OCI-LY7 (cell line): ENCODE measurements around the gene SIGLEC10. TPM values are rescaled to one million over a fixed set of nuclear protein-coding genes. Genes with fewer than 3 reads are reported as not detected.

ENCODE experiments used
- BruUV-seq: library from RNA; stranded (reverse); fragments of 400-500 nt; replicated peaks from 2 replicates; lab custom pipeline; 2021; lab: Mats Ljungman, UMichigan
- CTCF ChIA-PET: fragments of 300-600 bp; sonication (Branson Sonifier 250); formaldehyde crosslinking; loops from one replicate; lab custom pipeline; 2022; ENCODE audit warnings: antibody characterized with exemption; ENCODE audit not compliant: unreplicated experiment; lab: Charles Lee
- POLR2A ChIA-PET: fragments of 300-600 bp; sonication (Branson Sonifier 250); formaldehyde crosslinking; loops from one replicate; lab custom pipeline; 2022; ENCODE audit warnings: antibody characterized with exemption; lab: Charles Lee
- DNase-seq: peaks from one replicate; pipeline ENCODE4 v3.0.0-alpha.2; 2015; ENCODE audit warnings: low spot score
- H2AFZ ChIP-seq: fragments of 200-600 bp; sonication (generic), shearing (Covaris generic); 2 replicates; pipeline ENCODE4 v1.6.1; 2014; ENCODE audit warnings: mild to moderate bottlenecking, antibody characterized with exemption, low read length, moderate library complexity
- H3K27ac ChIP-seq: fragments of 200-600 bp; sonication (generic); 2 replicates; pipeline ENCODE4 v1.5.1; 2014; ENCODE audit warnings: mixed run types, low read depth, mild to moderate bottlenecking, moderate library complexity, low read length, inconsistent platforms; ENCODE audit not compliant: poor library complexity, severe bottlenecking
- H3K36me3 ChIP-seq: fragments of 200-600 bp; sonication (generic); 2 replicates; pipeline ENCODE4 v1.6.1; 2014; ENCODE audit warnings: mild to moderate bottlenecking, antibody characterized with exemption, low read length, moderate library complexity, mixed read lengths; ENCODE audit not compliant: insufficient read depth
- H3K4me1 ChIP-seq: fragments of 200-600 bp; sonication (generic); 2 replicates; pipeline ENCODE4 v1.5.1; 2014; ENCODE audit warnings: mild to moderate bottlenecking, low read length; ENCODE audit not compliant: insufficient read depth, poor library complexity, severe bottlenecking
- H3K4me2 ChIP-seq: fragments of 200-600 bp; sonication (generic); 2 replicates; pipeline ENCODE4 v1.6.1; 2014; ENCODE audit warnings: mild to moderate bottlenecking, low read length
- H3K4me3 ChIP-seq: fragments of 200-600 bp; sonication (generic); 2 replicates; pipeline ENCODE4 v1.5.1; 2014; ENCODE audit warnings: mild to moderate bottlenecking, low read depth, low read length; ENCODE audit not compliant: poor library complexity, severe bottlenecking
- H3K79me2 ChIP-seq: fragments of 200-600 bp; sonication (generic); 2 replicates; pipeline ENCODE4 v1.6.1; 2016; ENCODE audit warnings: low read depth, mild to moderate bottlenecking, low read length, moderate library complexity, mixed read lengths; ENCODE audit not compliant: insufficient read depth
- H3K9me2 ChIP-seq: fragments of 200-600 bp; sonication (generic); 2 replicates; pipeline ENCODE4 v1.6.1; 2016; ENCODE audit warnings: mild to moderate bottlenecking, low read length, mixed read lengths; ENCODE audit not compliant: insufficient read depth
- H3K9me3 ChIP-seq: fragments of 200-600 bp; sonication (generic); 2 replicates; pipeline ENCODE4 v1.6.1; 2014; ENCODE audit warnings: mild to moderate bottlenecking, mixed run types, low read length, mixed read lengths
- H4K20me1 ChIP-seq: fragments of 200-600 bp; sonication (generic); 2 replicates; pipeline ENCODE4 v1.6.1; 2014; ENCODE audit warnings: mild to moderate bottlenecking, antibody characterized with exemption, low read length, moderate library complexity, mixed read lengths; ENCODE audit not compliant: insufficient read depth
- EZH2phosphoT487 ChIP-seq: fragments of 200-600 bp; sonication (generic); IDR thresholded peaks from 2 replicates; pipeline ENCODE4 v1.6.1; 2018; ENCODE audit warnings: low read depth, borderline replicate concordance, mild to moderate bottlenecking, mixed run types, antibody characterized with exemption, low read length, moderate library complexity, mixed read lengths
- intact Hi-C: fragments of 100-400 bp; cut with micrococcal nuclease; formaldehyde crosslinking; loops from one replicate; pipeline ENCODE4 v1.10.0; 2022; ENCODE audit not compliant: unreplicated experiment
- total RNA-seq, 2 experiments: library from RNA; depleted of rRNA in 1 of 2; stranded (reverse); fragments of >200 nt in 1 of 2; shearing (Covaris generic) in 1 of 2; gene quantifications; 2 replicates each; pipeline ENCODE4 v1.2.3, GENCODE V29; 2014 to 2022
- TF ChIP-seq, protein P1 (sequence below): fragments of 200-600 bp; sonication (generic); conservative IDR thresholded peaks from 2 replicates; pipeline ENCODE4 v1.5.1; 2014; ENCODE audit warnings: mild to moderate bottlenecking, antibody characterized with exemption, low read length, moderate library complexity, mixed read lengths

The SIGLEC10 gene
- total RNA-seq, 2 experiments from 2014 or later, result 25.2 to 26.6 TPM

DNA sequence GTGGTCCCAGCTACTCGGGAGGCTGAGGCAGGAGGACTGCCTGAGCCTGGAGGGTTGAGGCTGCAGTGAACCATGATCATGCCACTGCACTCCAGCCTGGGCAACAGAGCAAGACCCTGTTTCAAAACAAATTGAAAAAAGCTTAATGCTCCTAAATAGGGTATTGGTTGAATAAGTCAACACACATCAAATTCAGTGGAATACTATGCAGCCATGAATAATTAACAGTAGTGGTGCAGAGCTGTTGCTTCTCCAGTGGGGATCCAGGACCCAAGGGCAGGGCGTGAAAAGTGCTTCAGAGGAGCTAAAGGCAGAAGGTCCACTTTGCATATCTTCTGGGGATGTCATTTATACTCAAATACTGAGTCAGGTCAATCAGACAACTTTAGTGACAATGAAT, 22.6 kb upstream of the SIGLEC10 start:
- POLR2A ChIA-PET, result interaction anchor here (0.5 kb wide), 1 partner anchor 10 kb away, joined by 3 read pairs; no protein-coding TSS in a partner anchor
- H3K27ac ChIP-seq, result no peak overlapping the region
- TF ChIP-seq, protein P1, sequence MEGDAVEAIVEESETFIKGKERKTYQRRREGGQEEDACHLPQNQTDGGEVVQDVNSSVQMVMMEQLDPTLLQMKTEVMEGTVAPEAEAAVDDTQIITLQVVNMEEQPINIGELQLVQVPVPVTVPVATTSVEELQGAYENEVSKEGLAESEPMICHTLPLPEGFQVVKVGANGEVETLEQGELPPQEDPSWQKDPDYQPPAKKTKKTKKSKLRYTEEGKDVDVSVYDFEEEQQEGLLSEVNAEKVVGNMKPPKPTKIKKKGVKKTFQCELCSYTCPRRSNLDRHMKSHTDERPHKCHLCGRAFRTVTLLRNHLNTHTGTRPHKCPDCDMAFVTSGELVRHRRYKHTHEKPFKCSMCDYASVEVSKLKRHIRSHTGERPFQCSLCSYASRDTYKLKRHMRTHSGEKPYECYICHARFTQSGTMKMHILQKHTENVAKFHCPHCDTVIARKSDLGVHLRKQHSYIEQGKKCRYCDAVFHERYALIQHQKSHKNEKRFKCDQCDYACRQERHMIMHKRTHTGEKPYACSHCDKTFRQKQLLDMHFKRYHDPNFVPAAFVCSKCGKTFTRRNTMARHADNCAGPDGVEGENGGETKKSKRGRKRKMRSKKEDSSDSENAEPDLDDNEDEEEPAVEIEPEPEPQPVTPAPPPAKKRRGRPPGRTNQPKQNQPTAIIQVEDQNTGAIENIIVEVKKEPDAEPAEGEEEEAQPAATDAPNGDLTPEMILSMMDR, result no peak
- TF ChIP-seq EZH2phosphoT487, result no peak
- no peaks in the 10 kb centered on the region for H4K20me1 ChIP-seq
- no peaks in the 10 kb centered on the region for H3K36me3 ChIP-seq
- no TSS peak for BruUV-seq
- no peak overlapping the region for H2AFZ ChIP-seq
- H3K79me2 ChIP-seq, result no peaks in the 10 kb centered on the region
- no peaks in the 10 kb centered on the region for H3K9me3 ChIP-seq
- intact Hi-C loops, result no loop called here
- H3K9me2 ChIP-seq, result no peaks in the 10 kb centered on the region
- CTCF ChIA-PET, result no interaction called here
- H3K4me3 ChIP-seq, result no peak overlapping the region
- no peak for DNase-seq
- no peak overlapping the region for H3K4me2 ChIP-seq
- peaks cover 18% of the 10 kb centered on the region for H3K4me1 ChIP-seq

DNA sequence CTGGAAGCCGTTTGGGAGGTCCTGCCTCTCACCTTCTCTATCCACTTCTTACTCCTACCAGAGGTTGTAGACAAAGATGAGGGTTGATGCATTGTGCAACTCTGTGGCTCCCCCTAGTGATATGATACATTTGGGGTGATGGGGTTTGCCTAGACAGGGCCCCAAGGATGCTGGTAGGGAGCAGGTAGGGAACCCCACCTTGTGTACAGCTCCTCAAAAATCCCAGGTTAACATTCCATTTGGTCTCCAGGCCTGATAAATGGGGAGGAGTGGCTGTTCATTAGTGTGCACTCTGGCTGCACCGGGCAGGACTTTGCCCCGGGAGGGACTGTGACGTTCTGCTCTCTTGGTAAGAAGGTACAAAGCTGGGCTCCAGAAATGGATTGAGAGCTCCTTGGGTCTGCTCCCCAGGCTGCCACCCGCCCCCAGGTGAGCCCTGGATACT, 21.6 kb upstream of the SIGLEC10 start:
- Histone ChIP-seq H3K4me2 (no peak overlapping the region), H3K36me3 (no peaks in the 10 kb centered on the region), H3K9me2 (no peaks in the 10 kb centered on the region), H3K4me1 (peaks cover 18% of the 10 kb centered on the region), H3K4me3 (no peak overlapping the region), H4K20me1 (no peaks in the 10 kb centered on the region), H2AFZ (no peak overlapping the region), H3K79me2 (no peaks in the 10 kb centered on the region), H3K27ac (no peak overlapping the region), H3K9me3 (no peaks in the 10 kb centered on the region)
- intact Hi-C loops, result loop anchor here (1.0 to 2.0 kb wide), 2 partner anchors 22 to 100 kb away; partner anchors contain the start of gene SIGLEC10
- TF ChIP-seq, protein P1, result peak; percentile 84
- TF ChIP-seq EZH2phosphoT487, result no peak
- DNase-seq, result peak; percentile 58
- POLR2A ChIA-PET, result no interaction called here
- BruUV-seq, result no TSS peak
- CTCF ChIA-PET, result no interaction called here

DNA sequence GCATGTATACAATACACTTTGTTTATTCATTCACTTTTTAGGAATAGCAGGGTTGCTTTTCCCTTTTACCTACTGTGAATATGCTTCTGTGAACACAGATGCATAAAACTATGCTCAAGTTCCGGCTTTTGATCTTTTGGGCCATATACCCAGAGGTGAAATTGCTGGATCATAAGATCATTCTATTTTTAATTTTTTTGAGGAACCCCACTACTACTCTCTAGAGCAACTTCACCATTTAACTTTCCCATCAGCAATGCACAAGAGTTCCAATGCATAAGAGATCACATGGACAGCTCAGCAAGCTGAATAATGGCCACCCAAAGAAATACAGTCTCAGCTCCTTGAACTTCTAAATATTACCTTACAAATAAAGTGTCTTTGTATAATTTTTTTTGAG, 17.0 kb upstream of the SIGLEC10 start:
- TF ChIP-seq, protein P1, result no peak
- TF ChIP-seq EZH2phosphoT487, result no peak
- POLR2A ChIA-PET, result no interaction called here
- H3K36me3 ChIP-seq, result no peaks in the 10 kb centered on the region

More for the DNA sequence above, 17.0 kb upstream of the SIGLEC10 start:
- H3K4me2 ChIP-seq, result no peak overlapping the region
- H3K4me3 ChIP-seq, result no peak overlapping the region
- intact Hi-C loops, result no loop called here
- H3K9me2 ChIP-seq, result no peaks in the 10 kb centered on the region
- no peaks in the 10 kb centered on the region for H4K20me1 ChIP-seq
- no TSS peak for BruUV-seq
- H3K4me1 ChIP-seq, result no peaks in the 10 kb centered on the region
- no peak overlapping the region for H2AFZ ChIP-seq
- no peaks in the 10 kb centered on the region for H3K9me3 ChIP-seq
- no peak overlapping the region for H3K27ac ChIP-seq
- H3K79me2 ChIP-seq, result no peaks in the 10 kb centered on the region
- CTCF ChIA-PET, result no interaction called here
- DNase-seq, result no peak
